Vagina (tissue), 2 donors: ENCODE data around the gene POLD1.

Source experiments
- CTCF ChIP-seq, 3 experiments: fragments of 450-650 bp in 2 of 3; fragments of 200-600 bp in 1 of 3; sonication (generic) in 1 of 3; IDR thresholded peaks; one replicate each; pipeline ENCODE4 v1.5.1; 2017 to 2019; ENCODE audit warnings: antibody characterized with exemption in 3 of 3, mild to moderate bottlenecking in 2 of 3, moderate library complexity in 2 of 3
- POLR2A ChIP-seq, 2 donors: fragments of 450-650 bp; IDR thresholded peaks; one replicate each; pipeline ENCODE4 v1.6.1; 2017; ENCODE audit warnings: antibody characterized with exemption in 2 of 2, mild to moderate bottlenecking in 2 of 2, moderate library complexity in 2 of 2
- POLR2AphosphoS5 ChIP-seq, 2 donors: sonication (generic); formaldehyde crosslinking; IDR thresholded peaks; one replicate each; pipeline ENCODE4 v1.9.0; 2017; ENCODE audit warnings: antibody characterized with exemption in 2 of 2, mild to moderate bottlenecking in 2 of 2, low read depth in 1 of 2; ENCODE audit not compliant: insufficient read depth in 1 of 2

GRCh38 chr19:50451223-50451534, 67.0 kb downstream of the POLD1 start:
- TF ChIP-seq CTCF (IDR thresholded peaks at IDR 0.05) (no peak), POLR2A (IDR thresholded peaks at IDR 0.05) (no peak), POLR2AphosphoS5 (IDR thresholded peaks at IDR 0.05; ENCODE audit: insufficient read depth in 1 of 2, low read depth in 1 of 2) (no peak)
